A673 (cell line): ENCODE data around the gene PLIN5.

Source experiments
- CTCF ChIP-seq: fragments of 300-800, 200-600 bp; sonication (generic); conservative IDR thresholded peaks from 2 replicates; pipeline ENCODE4 v1.5.1; 2017; ENCODE audit warnings: low read depth, mild to moderate bottlenecking, antibody characterized with exemption, low read length, moderate library complexity, mixed read lengths
- EZH2 ChIP-seq: fragments of 200-600 bp; sonication (generic); IDR thresholded peaks from 2 replicates; pipeline ENCODE4 v1.6.1; 2017; ENCODE audit warnings: borderline replicate concordance, low read depth, mild to moderate bottlenecking, mixed read lengths, antibody characterized with exemption, low read length; ENCODE audit not compliant: poor library complexity, severe bottlenecking

- TF ChIP-seq CTCF (no peak), EZH2 (no peak)
These were observed 35.9 kb upstream of the PLIN5 start for GRCh38 chr19:4570916-4571304.
